Liver (tissue), 9 donors: ENCODE data around the gene MTARC1. TPM values are rescaled to one million over a fixed set of nuclear protein-coding genes. Genes with fewer than 3 reads are reported as not detected.
A peak's percentile ranks its signal among the peaks of the same experiment; 100 is the strongest.

ENCODE experiments used
- DNase-seq: peaks from one replicate; pipeline ENCODE4 v3.0.0-alpha.2; 2017; ENCODE audit warnings: low spot score
- H3K27ac ChIP-seq, 2 donors: one replicate each; pipeline ENCODE4 v1.7.0; 2013; ENCODE audit warnings: inconsistent platforms in 2 of 2, low read length in 2 of 2, control low read depth in 1 of 2, low read depth in 1 of 2, mild to moderate bottlenecking in 1 of 2
- H3K27me3 ChIP-seq, 4 donors: one replicate each; pipeline versions ENCODE4 v1.6.1 to v1.7.0; 2013; ENCODE audit warnings: low read length in 3 of 4, inconsistent platforms in 1 of 4, mild to moderate bottlenecking in 1 of 4, moderate library complexity in 1 of 4; ENCODE audit not compliant: control insufficient read depth in 4 of 4, insufficient read depth in 4 of 4
- H3K36me3 ChIP-seq, 4 donors: one replicate each; pipeline versions ENCODE4 v1.6.1 to v1.7.0; 2013; ENCODE audit warnings: low read length in 3 of 4, mild to moderate bottlenecking in 3 of 4, low read depth in 1 of 4, moderate library complexity in 1 of 4; ENCODE audit not compliant: control insufficient read depth in 4 of 4, insufficient read depth in 3 of 4
- H3K4me1 ChIP-seq, 4 donors: one replicate each; pipeline versions ENCODE4 v1.6.1 to v1.7.0; 2013; ENCODE audit warnings: low read length in 3 of 4, mild to moderate bottlenecking in 3 of 4, moderate library complexity in 1 of 4; ENCODE audit not compliant: control insufficient read depth in 4 of 4, insufficient read depth in 4 of 4
- H3K4me3 ChIP-seq, 3 donors: one replicate each; pipeline versions ENCODE4 v1.6.1 to v1.7.0; 2013; ENCODE audit warnings: low read length in 3 of 3, control low read depth in 1 of 3, low read depth in 1 of 3, mild to moderate bottlenecking in 1 of 3
- H3K9ac ChIP-seq, 2 donors: one replicate each; pipeline ENCODE4 v1.7.0; 2013; ENCODE audit warnings: low read length in 2 of 2, mild to moderate bottlenecking in 2 of 2, moderate library complexity in 2 of 2, control low read depth in 1 of 2, low read depth in 1 of 2
- H3K9me3 ChIP-seq, 4 donors: one replicate each; pipeline versions ENCODE4 v1.6.1 to v1.7.0; 2013; ENCODE audit warnings: low read length in 3 of 4; ENCODE audit not compliant: control insufficient read depth in 4 of 4
- ATF3 ChIP-seq: IDR thresholded peaks from 2 replicates; pipeline ENCODE4 v1.6.1; 2016; ENCODE audit warnings: antibody characterized with exemption
- CTCF ChIP-seq: fragments of 150-350 bp; IDR thresholded peaks from 2 replicates; pipeline ENCODE4 v1.5.1; 2017; ENCODE audit warnings: improper control_type of control experiment, low read depth, low read length; ENCODE audit not compliant: missing input control
- EGR1 ChIP-seq, 2 donors: IDR thresholded peaks; 2 replicates each; pipeline ENCODE4 v1.6.1; 2016 to 2018; ENCODE audit warnings: antibody characterized with exemption in 2 of 2, low read depth in 2 of 2
- FOXA1 ChIP-seq: IDR thresholded peaks from 2 replicates; pipeline ENCODE4 v1.6.1; 2016; ENCODE audit warnings: antibody characterized with exemption
- FOXA2 ChIP-seq: IDR thresholded peaks from 2 replicates; pipeline ENCODE4 v1.6.1; 2016; ENCODE audit warnings: antibody characterized with exemption
- GABPA ChIP-seq, 2 donors: IDR thresholded peaks in 1 of 2; conservative IDR thresholded peaks in 1 of 2; 2 replicates each; pipeline ENCODE4 v1.6.1; 2016; ENCODE audit warnings: antibody characterized with exemption in 2 of 2, mild to moderate bottlenecking in 1 of 2, moderate library complexity in 1 of 2
- HNF4A ChIP-seq, 2 donors: conservative IDR thresholded peaks; 2 replicates each; pipeline ENCODE4 v1.6.1; 2016; ENCODE audit warnings: antibody characterized with exemption in 2 of 2, mild to moderate bottlenecking in 2 of 2
- HNF4G ChIP-seq: IDR thresholded peaks from 2 replicates; pipeline ENCODE4 v1.6.1; 2016; ENCODE audit warnings: antibody characterized with exemption
- JUND ChIP-seq, 2 donors: IDR thresholded peaks; 2 replicates each; pipeline ENCODE4 v1.6.1; 2016; ENCODE audit warnings: antibody characterized with exemption in 2 of 2
- MAX ChIP-seq: IDR thresholded peaks from 2 replicates; pipeline ENCODE4 v1.6.1; 2016; ENCODE audit warnings: antibody characterized with exemption
- RAD21 ChIP-seq, 2 donors: IDR thresholded peaks; 2 replicates each; pipeline ENCODE4 v1.6.1; 2016; ENCODE audit warnings: antibody characterized with exemption in 2 of 2, mild to moderate bottlenecking in 2 of 2
- RXRA ChIP-seq, 2 donors: IDR thresholded peaks; 2 replicates each; pipeline ENCODE4 v1.6.1; 2017 to 2018; ENCODE audit warnings: antibody characterized with exemption in 2 of 2, mild to moderate bottlenecking in 1 of 2
- SP1 ChIP-seq: IDR thresholded peaks from 2 replicates; pipeline ENCODE4 v1.6.1; 2018; ENCODE audit warnings: antibody characterized with exemption, mild to moderate bottlenecking
- YY1 ChIP-seq: IDR thresholded peaks from 2 replicates; pipeline ENCODE4 v1.6.1; 2016; ENCODE audit warnings: antibody characterized with exemption, mild to moderate bottlenecking
- WGBS: extraction: QIAGEN DNeasy Blood & Tissue Kit; methylation state at CpG from one replicate; pipeline ENCODE4 v1.1.7; 2013; 5-methylcytosine and 5-hydroxymethylcytosine counted together
- polyA plus RNA-seq, 2 donors: library from polyadenylated mRNA; stranded (reverse) in 1 of 2; unstranded in 1 of 2; fragments of 200-250 nt in 1 of 2; fragments of >200 nt in 1 of 2; fragmentation: Nextera tagmentation in 1 of 2; extraction: Ambion mirVana in 1 of 2; gene quantifications; one replicate each; pipeline versions ENCODE4 v1.2.1 to v1.2.3, GENCODE V29; 2013 to 2015
- total RNA-seq, 2 donors: library from RNA; depleted of rRNA; stranded (reverse); fragments of >200 nt; gene quantifications; one replicate each; pipeline ENCODE4 v1.2.3, GENCODE V29; 2014
- TF ChIP-seq, protein P1 (sequence below): IDR thresholded peaks from 2 replicates; pipeline ENCODE4 v1.6.1; 2016; ENCODE audit warnings: antibody characterized with exemption, mild to moderate bottlenecking
- TF ChIP-seq, protein P2 (sequence below): IDR thresholded peaks from 2 replicates; pipeline ENCODE4 v1.6.1; 2016; ENCODE audit warnings: antibody characterized with exemption
- donor health status: healthy.
- donor health status: healthy.
- donor health status: healthy.
- donor health status: healthy.
- donor health status: healthy.

Gene MTARC1
- total and polyA plus RNA-seq, 4 donors, result 9.8 to 71.3 (median 21.5) TPM

- H3K36me3 ChIP-seq, result peaks cover 2 to 10% (median 6%) of the 10 kb centered on the region in 4 donors
- peak overlapping the region; percentile 77 to 87 for H3K27ac ChIP-seq
- H3K4me1 ChIP-seq, result peaks cover 0 to 25% (median 13%) of the 10 kb centered on the region in 4 donors
Measured at GRCh38 chr1:220809187-220809550, 22.5 kb downstream of the MTARC1 start.

GRCh38 chr1:220809704-220810103 is 23.0 kb downstream of the MTARC1 start:
- H3K27ac ChIP-seq, result peak overlapping the region; percentile 77 to 87
- peak overlapping the region in 1 of 2 donors; percentile 82 for H3K9ac ChIP-seq
- H3K4me3 ChIP-seq, result no peak overlapping the region
- no peaks in the 10 kb centered on the region for H3K27me3 ChIP-seq
- no peak for DNase-seq
- H3K9me3 ChIP-seq, result no peaks in the 10 kb centered on the region
- 34% methylated on average over 8 of the region's 8 CpGs for WGBS
- H3K4me1 ChIP-seq, result peaks cover 0 to 25% (median 13%) of the 10 kb centered on the region in 4 donors
- H3K36me3 ChIP-seq, result peaks cover 2 to 10% (median 6%) of the 10 kb centered on the region in 4 donors
- TF ChIP-seq FOXA2 (peak; percentile 93), HNF4G (peak; percentile 15), ATF3 (no peak), FOXA1 (peak; percentile 85), RAD21 (IDR thresholded peaks at IDR 0.05) (no peak), CTCF (peak; percentile 9), MAX (peak; percentile 44), SP1 (peak; percentile 85), GABPA (IDR thresholded peaks at IDR 0.05 in 1 of 2, conservative IDR thresholded peaks at IDR 0.05 in 1 of 2) (no peak), EGR1 (IDR thresholded peaks at IDR 0.05; ENCODE audit: low read depth in 2 of 2) (no peak)
- TF ChIP-seq, protein P1, sequence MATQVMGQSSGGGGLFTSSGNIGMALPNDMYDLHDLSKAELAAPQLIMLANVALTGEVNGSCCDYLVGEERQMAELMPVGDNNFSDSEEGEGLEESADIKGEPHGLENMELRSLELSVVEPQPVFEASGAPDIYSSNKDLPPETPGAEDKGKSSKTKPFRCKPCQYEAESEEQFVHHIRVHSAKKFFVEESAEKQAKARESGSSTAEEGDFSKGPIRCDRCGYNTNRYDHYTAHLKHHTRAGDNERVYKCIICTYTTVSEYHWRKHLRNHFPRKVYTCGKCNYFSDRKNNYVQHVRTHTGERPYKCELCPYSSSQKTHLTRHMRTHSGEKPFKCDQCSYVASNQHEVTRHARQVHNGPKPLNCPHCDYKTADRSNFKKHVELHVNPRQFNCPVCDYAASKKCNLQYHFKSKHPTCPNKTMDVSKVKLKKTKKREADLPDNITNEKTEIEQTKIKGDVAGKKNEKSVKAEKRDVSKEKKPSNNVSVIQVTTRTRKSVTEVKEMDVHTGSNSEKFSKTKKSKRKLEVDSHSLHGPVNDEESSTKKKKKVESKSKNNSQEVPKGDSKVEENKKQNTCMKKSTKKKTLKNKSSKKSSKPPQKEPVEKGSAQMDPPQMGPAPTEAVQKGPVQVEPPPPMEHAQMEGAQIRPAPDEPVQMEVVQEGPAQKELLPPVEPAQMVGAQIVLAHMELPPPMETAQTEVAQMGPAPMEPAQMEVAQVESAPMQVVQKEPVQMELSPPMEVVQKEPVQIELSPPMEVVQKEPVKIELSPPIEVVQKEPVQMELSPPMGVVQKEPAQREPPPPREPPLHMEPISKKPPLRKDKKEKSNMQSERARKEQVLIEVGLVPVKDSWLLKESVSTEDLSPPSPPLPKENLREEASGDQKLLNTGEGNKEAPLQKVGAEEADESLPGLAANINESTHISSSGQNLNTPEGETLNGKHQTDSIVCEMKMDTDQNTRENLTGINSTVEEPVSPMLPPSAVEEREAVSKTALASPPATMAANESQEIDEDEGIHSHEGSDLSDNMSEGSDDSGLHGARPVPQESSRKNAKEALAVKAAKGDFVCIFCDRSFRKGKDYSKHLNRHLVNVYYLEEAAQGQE, result peak; percentile 44

More at GRCh38 chr1:220809187-220809550, 22.5 kb downstream of the MTARC1 start:
- Histone ChIP-seq H3K27me3 (no peaks in the 10 kb centered on the region), H3K9ac (peak overlapping the region in 1 of 2 donors; percentile 5), H3K4me3 (no peak overlapping the region), H3K9me3 (no peaks in the 10 kb centered on the region)
- no peak for DNase-seq
- WGBS, result 66% methylated on average over 6 of the region's 6 CpGs
- TF ChIP-seq, protein P2, sequence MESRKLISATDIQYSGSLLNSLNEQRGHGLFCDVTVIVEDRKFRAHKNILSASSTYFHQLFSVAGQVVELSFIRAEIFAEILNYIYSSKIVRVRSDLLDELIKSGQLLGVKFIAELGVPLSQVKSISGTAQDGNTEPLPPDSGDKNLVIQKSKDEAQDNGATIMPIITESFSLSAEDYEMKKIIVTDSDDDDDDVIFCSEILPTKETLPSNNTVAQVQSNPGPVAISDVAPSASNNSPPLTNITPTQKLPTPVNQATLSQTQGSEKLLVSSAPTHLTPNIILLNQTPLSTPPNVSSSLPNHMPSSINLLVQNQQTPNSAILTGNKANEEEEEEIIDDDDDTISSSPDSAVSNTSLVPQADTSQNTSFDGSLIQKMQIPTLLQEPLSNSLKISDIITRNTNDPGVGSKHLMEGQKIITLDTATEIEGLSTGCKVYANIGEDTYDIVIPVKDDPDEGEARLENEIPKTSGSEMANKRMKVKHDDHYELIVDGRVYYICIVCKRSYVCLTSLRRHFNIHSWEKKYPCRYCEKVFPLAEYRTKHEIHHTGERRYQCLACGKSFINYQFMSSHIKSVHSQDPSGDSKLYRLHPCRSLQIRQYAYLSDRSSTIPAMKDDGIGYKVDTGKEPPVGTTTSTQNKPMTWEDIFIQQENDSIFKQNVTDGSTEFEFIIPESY, result no peak
- TF ChIP-seq FOXA2 (no peak), YY1 (no peak), CTCF (no peak), FOXA1 (no peak), JUND (IDR thresholded peaks at IDR 0.05) (no peak), RAD21 (IDR thresholded peaks at IDR 0.05) (no peak), HNF4A (conservative IDR thresholded peaks at IDR 0.05) (no peak), MAX (no peak), ATF3 (no peak), SP1 (no peak), EGR1 (IDR thresholded peaks at IDR 0.05; ENCODE audit: low read depth in 2 of 2) (no peak), HNF4G (no peak), RXRA (IDR thresholded peaks at IDR 0.05) (no peak), GABPA (IDR thresholded peaks at IDR 0.05 in 1 of 2, conservative IDR thresholded peaks at IDR 0.05 in 1 of 2) (no peak)
